ENCODE results near the gene ARSD. TPM values are rescaled to one million over a fixed set of nuclear protein-coding genes. Genes with fewer than 3 reads are reported as not detected.
A peak's percentile ranks its signal among the peaks of the same experiment; 100 is the strongest.
"Not testable (repeated sequence)": the region's sequence is repeated elsewhere in the genome, so short reads cannot be mapped to it uniquely, and the experiment has no call there.

The ARSD gene
- polyA plus RNA-seq, 3 donors = 49.0 to 82.2 (median 51.7) TPM

GRCh38 chrX:2955281-2955680 lies 26.1 kb upstream of the ARSD start:
- no peak for DNase-seq

GRCh38 chrX:2954541-2954940 lies 25.4 kb upstream of the ARSD start:
- no peak for DNase-seq

GRCh38 chrX:2937942-2938341 lies 8.8 kb upstream of the ARSD start:
- DNase-seq = not testable (repeated sequence)

- DNase-seq = no peak
Observed at GRCh38 chrX:2934715-2935710, 5.9 kb upstream of the ARSD start.

GRCh38 chrX:2933125-2933900 lies 4.2 kb upstream of the ARSD start:
- DNase-seq = no peak

GRCh38 chrX:2931612-2932011 lies 2.5 kb upstream of the ARSD start:
- DNase-seq = no peak

- DNase-seq = no peak
Observed at GRCh38 chrX:2931155-2931554, 2.0 kb upstream of the ARSD start.

- peak; percentile 78 for DNase-seq
Observed at GRCh38 chrX:2928191-2928582, 952 bp downstream of the ARSD start.

GRCh38 chrX:2926664-2927275 lies 2.4 kb downstream of the ARSD start:
- no peak for DNase-seq

GRCh38 chrX:2926255-2926654 lies 2.9 kb downstream of the ARSD start:
- DNase-seq = not testable (repeated sequence)

GRCh38 chrX:2924151-2924550 lies 5.0 kb downstream of the ARSD start:
- no peak for DNase-seq

GRCh38 chrX:2921750-2922149 lies 7.4 kb downstream of the ARSD start:
- DNase-seq = no peak

GRCh38 chrX:2921193-2921592 lies 7.9 kb downstream of the ARSD start:
- DNase-seq = no peak

- DNase-seq = no peak
Observed at GRCh38 chrX:2917767-2918166, 11.4 kb downstream of the ARSD start.

GRCh38 chrX:2913118-2913517 lies 16.0 kb downstream of the ARSD start:
- DNase-seq = no peak

- no peak for DNase-seq
Observed at GRCh38 chrX:2910109-2910508, 19.0 kb downstream of the ARSD start.

- DNase-seq = no peak
Observed at GRCh38 chrX:2908125-2908685, 20.9 kb downstream of the ARSD start.

GRCh38 chrX:2907295-2907694 lies 21.8 kb downstream of the ARSD start:
- no peak for DNase-seq

- no peak for DNase-seq
Observed at GRCh38 chrX:2903366-2903765, 25.8 kb downstream of the ARSD start.

- DNase-seq = no peak
Observed at GRCh38 chrX:2902841-2903240, 26.3 kb downstream of the ARSD start.

GRCh38 chrX:2901367-2902036 lies 27.6 kb downstream of the ARSD start:
- no peak for DNase-seq
